ENCODE measurements around the gene CAP2.

The CAP2 gene

DNA sequence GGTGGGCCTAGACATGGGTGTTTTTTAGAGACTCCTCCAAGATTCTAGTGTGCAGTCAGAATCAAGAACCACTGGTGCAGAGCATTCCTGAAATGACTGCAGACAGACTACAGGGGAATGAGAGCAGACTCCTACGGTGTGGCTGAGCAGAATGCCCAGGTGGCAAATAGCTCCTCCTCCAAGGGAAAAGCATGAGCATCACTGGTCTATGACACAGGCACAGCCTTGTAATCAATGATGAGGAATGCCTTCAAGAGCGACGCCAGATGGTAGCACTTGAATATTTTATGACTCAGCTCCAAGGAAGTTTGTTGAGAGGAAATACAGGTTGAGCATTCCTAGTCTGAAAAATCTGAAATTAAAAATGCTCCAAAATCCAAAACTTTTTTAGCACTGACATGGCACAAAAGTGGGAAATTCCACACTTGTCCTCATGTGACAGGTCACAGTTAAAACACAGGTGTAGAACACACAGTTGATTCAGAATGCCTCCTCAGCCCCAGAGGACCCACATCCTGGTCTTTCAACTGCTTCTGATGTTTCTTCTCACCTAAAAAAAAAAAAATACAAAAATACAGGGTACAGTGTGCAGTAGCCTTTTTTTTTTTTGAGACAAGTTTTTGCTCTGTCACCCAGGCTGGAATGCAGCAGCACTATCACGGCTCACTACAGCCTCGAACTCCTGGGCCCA, 196.2 kb downstream of the CAP2 start:
- no peak for TF ChIP-seq POLR2A (IDR thresholded peaks at IDR 0.05; ENCODE audit: low read length)
- TF ChIP-seq GATA1 (IDR thresholded peaks at IDR 0.05; ENCODE audit: low read depth, low read length) = no peak
- no peak for DNase-seq

DNA sequence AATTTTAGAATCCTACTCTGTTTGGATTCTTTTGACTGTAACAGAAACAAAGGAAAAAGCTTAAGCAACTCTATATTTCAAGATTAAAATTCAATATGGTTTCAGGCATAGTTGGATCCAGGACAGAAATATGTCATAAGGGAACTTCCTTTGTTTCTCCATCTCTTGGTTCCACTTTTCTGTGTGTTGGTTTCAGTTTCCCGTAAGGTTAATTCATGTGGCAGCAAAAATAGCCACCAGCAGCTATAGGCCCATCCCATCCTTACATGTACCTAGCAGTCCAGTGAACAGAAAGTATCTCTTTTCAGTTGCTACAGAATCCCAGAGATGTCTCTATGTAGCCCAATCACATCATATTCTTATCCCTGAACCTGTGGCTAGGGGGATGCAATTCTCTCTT, 197.9 kb downstream of the CAP2 start:
- no peak for DNase-seq
- TF ChIP-seq GATA1 (IDR thresholded peaks at IDR 0.05; ENCODE audit: low read depth, low read length) (no peak), POLR2A (IDR thresholded peaks at IDR 0.05; ENCODE audit: low read length) (no peak)

DNA sequence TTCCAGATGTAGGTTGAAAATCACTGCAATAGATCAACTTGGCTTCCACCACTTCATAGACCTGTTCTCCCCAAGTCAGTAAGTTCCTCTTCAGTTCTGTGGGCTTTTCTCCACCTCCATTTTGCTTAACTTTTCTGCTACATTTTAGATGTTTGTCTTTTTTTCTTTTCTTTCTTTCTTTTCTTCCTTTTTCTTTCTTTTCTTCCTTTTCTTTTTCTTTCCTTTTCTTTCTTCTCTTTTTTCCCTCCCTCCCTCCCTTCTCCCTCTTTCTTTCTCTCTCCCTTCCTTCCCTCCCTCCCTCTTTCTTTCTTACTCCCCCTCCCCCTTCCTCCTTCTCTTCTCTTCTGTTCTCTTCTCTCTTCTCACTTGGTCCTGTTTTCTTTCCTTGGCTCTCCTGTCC, 199.9 kb downstream of the CAP2 start:
- no peak for DNase-seq
- TF ChIP-seq POLR2A (IDR thresholded peaks at IDR 0.05; ENCODE audit: low read length) (no peak), GATA1 (IDR thresholded peaks at IDR 0.05; ENCODE audit: low read depth, low read length) (no peak)

DNA sequence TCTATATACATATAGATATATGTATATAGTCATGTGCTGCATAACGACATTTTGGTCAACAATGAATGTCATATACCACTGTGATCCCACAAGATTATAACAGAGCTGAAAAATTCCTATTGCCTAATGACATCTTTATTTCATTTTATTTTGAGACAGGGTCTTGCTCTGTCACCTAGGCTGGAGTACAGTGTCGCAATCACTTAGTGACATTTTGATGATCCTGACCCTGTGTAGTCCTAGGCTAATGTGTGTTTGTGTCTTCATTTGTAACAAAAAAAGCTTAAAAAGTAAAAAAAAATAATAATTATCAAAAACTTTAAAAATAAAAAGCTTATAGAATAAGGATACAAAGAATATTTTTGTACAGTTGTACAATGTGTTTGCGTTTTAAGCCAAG, 202.7 kb downstream of the CAP2 start:
- no peak for DNase-seq
- no peak for TF ChIP-seq POLR2A (IDR thresholded peaks at IDR 0.05; ENCODE audit: low read length)

DNA sequence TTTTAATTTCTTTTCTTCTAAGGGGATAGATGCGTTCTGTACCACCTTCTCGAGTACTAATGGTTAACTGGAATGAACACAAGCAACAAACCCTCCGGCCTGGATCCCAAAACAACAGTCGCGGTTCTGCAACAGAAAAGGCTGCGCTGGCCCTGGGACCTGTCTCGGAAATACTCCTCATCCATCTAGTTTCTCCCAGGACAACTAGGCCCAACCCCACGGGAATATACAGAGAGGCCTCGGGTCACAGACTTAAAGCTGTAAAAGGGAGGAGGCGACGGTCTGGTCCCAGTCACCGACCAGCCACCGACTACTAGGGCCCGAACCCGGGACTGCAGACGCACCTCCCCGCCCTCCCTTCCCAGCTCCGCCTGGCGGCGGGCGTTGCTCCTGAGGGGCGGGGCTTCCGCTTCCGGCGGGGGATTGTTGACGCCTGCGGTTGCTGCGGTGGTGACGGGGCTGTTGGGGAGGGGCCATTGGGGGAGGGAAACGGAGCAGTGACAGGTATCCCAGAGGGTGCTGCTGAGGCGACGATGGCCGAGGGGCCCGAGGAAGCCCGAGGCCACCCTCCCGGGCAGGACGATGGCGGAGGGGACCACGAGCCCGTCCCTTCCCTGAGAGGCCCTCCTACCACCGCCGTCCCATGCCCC, 206.6 kb downstream of the CAP2 start, which contains the start of gene FAM8A1:
Gene FAM8A1 (plus strand): TSS at position 426 of the 650 bp plus-strand sequence. CDS start 108 bp downstream, at position 534.
- TF ChIP-seq GATA1 (IDR thresholded peaks at IDR 0.05; ENCODE audit: low read depth, low read length) (no peak), POLR2A (IDR thresholded peaks at IDR 0.05; ENCODE audit: low read length) (peak; percentile 72)
- peak; percentile 94 to 96 for DNase-seq

DNA sequence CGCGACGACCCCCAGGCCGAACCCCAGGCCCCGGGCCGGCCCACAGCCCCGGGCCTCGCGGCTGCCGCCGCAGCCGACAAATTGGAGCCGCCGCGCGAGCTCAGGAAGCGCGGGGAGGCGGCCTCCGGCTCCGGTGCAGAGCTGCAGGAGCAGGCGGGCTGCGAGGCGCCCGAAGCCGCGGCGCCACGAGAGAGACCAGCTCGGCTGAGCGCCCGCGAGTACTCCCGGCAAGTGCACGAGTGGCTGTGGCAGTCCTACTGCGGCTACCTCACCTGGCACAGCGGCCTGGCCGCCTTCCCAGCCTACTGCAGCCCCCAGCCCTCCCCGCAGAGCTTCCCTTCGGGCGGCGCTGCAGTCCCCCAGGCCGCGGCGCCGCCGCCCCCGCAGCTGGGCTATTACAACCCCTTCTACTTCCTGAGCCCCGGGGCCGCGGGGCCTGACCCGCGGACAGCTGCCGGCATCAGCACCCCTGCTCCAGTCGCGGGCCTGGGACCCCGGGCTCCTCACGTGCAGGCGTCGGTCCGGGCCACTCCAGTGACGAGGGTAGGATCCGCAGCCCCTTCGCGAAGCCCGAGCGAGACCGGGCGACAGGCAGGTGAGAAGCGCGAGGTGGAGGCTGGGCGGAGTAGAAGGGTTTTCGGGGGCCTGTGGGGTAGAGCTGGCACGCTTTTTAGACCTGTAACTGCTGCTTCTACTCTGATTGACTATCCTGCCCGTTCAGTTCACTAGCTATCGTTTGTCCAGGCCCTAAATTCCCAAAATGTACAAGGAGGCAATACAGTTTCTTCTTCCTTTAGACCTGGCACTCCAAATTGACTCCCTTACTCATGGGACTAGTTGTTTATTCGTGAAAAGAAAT, 207.4 kb downstream of the CAP2 start:
- DNase-seq = peak; percentile 71 to 82
- no peak for TF ChIP-seq GATA1 (IDR thresholded peaks at IDR 0.05; ENCODE audit: low read depth, low read length)
- TF ChIP-seq POLR2A (IDR thresholded peaks at IDR 0.05; ENCODE audit: low read length) = peak; percentile 17

DNA sequence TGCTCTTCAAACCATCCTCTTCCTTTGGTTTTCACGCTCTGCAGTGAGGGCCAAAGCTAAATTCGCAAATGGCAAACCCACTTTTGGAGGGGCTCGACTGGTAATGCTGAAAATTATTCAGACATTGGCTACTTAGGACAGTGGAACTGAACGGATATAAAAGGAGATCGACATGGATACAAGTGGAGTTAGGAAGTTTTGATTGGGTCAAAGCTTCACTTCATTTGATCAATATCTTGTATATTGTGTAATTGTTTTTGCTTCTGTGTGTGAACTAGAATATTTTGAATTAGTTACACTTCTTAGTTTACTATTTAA, 207.9 kb downstream of the CAP2 start:
- DNase-seq = no peak
- TF ChIP-seq GATA1 (IDR thresholded peaks at IDR 0.05; ENCODE audit: low read depth, low read length) (no peak), POLR2A (IDR thresholded peaks at IDR 0.05; ENCODE audit: low read length) (no peak)

DNA sequence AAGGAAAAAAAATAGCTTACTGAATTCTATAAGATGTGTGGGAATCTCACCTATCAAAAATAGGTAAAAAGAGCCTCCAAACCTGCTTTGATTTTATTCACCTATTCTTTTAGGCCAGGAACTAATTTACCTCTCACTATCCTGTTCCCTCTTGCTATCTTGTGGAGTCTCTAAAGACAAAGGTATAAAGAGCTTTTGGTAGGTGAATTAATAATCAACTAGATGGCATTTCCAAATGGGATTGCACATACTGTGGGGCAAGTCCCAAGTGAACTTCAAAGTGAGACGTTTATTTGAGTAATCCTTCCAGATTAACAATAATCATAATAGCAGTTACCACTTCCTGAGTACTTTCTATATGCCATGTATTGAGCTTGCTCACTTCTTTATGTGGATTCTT, 209.5 kb downstream of the CAP2 start:
- DNase-seq = no peak
- TF ChIP-seq POLR2A (IDR thresholded peaks at IDR 0.05; ENCODE audit: low read length) (no peak), GATA1 (IDR thresholded peaks at IDR 0.05; ENCODE audit: low read depth, low read length) (no peak)

DNA sequence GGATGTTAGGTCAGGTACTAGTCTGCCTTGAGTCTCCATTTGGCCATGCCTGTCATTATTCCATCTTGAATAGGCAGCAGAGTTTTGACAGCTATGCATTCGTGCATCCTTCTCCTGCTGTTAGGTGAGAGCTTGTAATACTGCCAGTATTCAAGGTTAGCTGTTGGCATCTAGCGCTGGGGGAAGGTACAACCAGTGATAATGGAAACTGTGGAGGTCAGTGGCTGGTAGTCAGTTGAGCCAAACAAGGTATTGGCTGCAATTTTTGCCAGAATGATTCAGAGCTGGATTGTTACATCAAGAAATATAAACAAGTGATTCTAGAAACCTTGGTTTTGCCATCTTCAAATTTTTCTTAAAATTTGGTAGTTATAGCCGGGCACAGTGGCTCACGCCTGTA, 213.2 kb downstream of the CAP2 start:
- no peak for TF ChIP-seq POLR2A (IDR thresholded peaks at IDR 0.05; ENCODE audit: low read length)
- DNase-seq = no peak

Data from erythroblast (primary cell).